Measurements from ENCODE around the gene CACNA1I. TPM values are rescaled to one million over a fixed set of nuclear protein-coding genes. Genes with fewer than 3 reads are reported as not detected.

CACNA1I gene
- polyA plus RNA-seq, 3 donors = 0.04 TPM; not detected in 2

DNA sequence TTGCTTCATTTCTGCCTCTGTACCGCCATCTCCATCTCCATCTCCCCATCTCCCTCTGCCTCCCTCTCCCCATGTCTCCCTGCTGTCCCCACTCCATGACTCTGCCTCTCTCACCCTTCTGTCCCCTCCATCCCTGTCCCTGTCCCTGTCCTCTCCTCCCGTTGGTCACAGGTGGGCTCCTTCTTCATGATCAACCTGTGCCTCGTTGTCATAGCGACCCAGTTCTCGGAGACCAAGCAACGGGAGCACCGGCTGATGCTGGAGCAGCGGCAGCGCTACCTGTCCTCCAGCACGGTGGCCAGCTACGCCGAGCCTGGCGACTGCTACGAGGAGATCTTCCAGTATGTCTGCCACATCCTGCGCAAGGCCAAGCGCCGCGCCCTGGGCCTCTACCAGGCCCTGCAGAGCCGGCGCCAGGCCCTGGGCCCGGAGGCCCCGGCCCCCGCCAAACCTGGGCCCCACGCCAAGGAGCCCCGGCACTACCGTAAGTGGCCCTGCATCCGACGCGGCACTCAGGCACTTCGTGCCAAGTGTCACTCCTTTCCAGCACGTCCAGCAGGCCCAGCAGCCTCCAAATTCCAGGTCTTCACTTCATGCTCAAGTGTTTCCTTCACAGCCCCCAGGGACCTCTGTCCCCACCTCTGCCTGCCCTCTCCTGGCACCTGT, 76.0 kb downstream of the CACNA1I start:
- H3K9ac ChIP-seq (ENCODE audit: insufficient read depth, low read length, poor library complexity, severe bottlenecking) = no peak overlapping the region
- no peak for DNase-seq
- H3K4me3 Mint-ChIP-seq = no peak overlapping the region
- no peak overlapping the region for H3K4me2 ChIP-seq (replicated peaks; ENCODE audit: extremely low read depth, low read length, poor library complexity, severe bottlenecking)
- no peaks in the 10 kb centered on the region for H3K36me3 ChIP-seq (replicated peaks in 1 of 2; ENCODE audit: control insufficient read depth in 1 of 2, insufficient read depth in 2 of 2, low read length in 2 of 2)
- H3K9me3 Mint-ChIP-seq = no peaks in the 10 kb centered on the region
- H3K27ac Mint-ChIP-seq = no peak overlapping the region
- H3K4me1 Mint-ChIP-seq = no peaks in the 10 kb centered on the region
- no peaks in the 10 kb centered on the region for H3K27me3 ChIP-seq (ENCODE audit: control insufficient read depth in 2 of 2, insufficient read depth in 2 of 2, low read length in 2 of 2)
- TF ChIP-seq CTCF (IDR thresholded peaks at IDR 0.05) = no peak
- no peak overlapping the region for H3K4me3 ChIP-seq (replicated peaks in 1 of 3; ENCODE audit: low read depth in 2 of 3, low read length in 3 of 3)
- H3K4me1 ChIP-seq (ENCODE audit: control insufficient read depth in 1 of 2, insufficient read depth in 2 of 2, low read length in 2 of 2) = no peaks in the 10 kb centered on the region
- H3K79me2 ChIP-seq (ENCODE audit: insufficient read depth, low read length) = no peaks in the 10 kb centered on the region
- no peak overlapping the region for H3K27ac ChIP-seq (ENCODE audit: low read depth in 1 of 2, low read length in 2 of 2)
- H3K36me3 Mint-ChIP-seq = no peaks in the 10 kb centered on the region
- H3K9me3 ChIP-seq (replicated peaks in 1 of 2; ENCODE audit: control insufficient read depth in 1 of 2, insufficient read depth in 1 of 2, low read length in 2 of 2) = no peaks in the 10 kb centered on the region
- no peak overlapping the region for H2AFZ ChIP-seq (ENCODE audit: insufficient read depth, low read depth, low read length, poor library complexity, severe bottlenecking)
- intact Hi-C loops (cut with micrococcal nuclease) = no loop called here
- 91% methylated on average over 30 of the region's 31 CpGs for WGBS (ENCODE audit: insufficient coverage)
- no peaks in the 10 kb centered on the region for H4K20me1 ChIP-seq (ENCODE audit: insufficient read depth, low read length)
- H3K27me3 Mint-ChIP-seq (ENCODE audit: low read depth in 3 of 3) = peaks cover 5 to 10% (median 7%) of the 10 kb centered on the region in 3 donors

DNA sequence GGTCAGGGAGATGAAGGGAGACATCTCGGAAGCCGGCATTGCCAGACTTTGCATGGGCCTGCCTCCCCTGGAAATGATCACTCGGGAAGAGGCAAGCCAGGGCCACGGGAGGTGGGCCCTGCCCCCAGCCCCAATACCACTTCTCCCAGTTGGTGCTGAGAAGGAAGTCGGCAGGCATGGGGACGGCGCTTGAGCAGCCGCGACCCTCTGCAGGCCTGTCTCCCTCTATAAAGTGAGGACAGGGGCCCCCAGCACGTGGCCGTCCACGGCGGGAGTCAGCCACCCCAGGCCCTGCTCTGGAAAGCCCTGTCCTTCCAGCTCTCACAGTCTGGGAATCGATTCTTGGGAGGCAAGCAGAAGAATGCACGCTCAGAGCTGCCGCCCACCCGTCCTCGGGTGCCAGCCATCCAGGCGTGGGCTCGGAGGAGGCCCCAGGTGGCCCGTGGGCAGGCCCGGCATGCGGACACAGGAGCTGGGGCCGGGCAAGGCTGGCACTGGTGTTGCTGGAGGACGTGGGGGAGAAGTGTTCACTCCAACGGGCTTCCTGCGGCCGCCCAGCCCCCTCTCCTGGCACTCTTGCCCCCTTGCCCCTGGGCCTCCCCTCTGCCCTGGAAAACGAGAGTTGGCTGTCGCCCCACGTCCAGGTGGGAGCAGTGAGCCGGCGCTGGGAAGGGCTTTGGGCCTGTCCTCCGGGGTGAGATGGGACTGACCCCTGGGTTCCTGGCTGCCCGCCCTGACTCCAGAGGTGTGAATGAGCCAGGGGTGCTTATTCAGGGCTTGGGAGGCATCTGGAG, 77.5 kb downstream of the CACNA1I start:
- no peak overlapping the region for H3K27ac ChIP-seq (ENCODE audit: low read depth in 1 of 2, low read length in 2 of 2)
- H3K36me3 ChIP-seq (replicated peaks in 1 of 2; ENCODE audit: control insufficient read depth in 1 of 2, insufficient read depth in 2 of 2, low read length in 2 of 2) = no peaks in the 10 kb centered on the region
- no peak overlapping the region for H3K4me3 Mint-ChIP-seq
- intact Hi-C loops (cut with micrococcal nuclease) = no loop called here
- 85% methylated on average over 35 of the region's 35 CpGs for WGBS (ENCODE audit: insufficient coverage)
- H3K9me3 ChIP-seq (replicated peaks in 1 of 2; ENCODE audit: control insufficient read depth in 1 of 2, insufficient read depth in 1 of 2, low read length in 2 of 2) = no peaks in the 10 kb centered on the region
- no peak overlapping the region for H3K9ac ChIP-seq (ENCODE audit: insufficient read depth, low read length, poor library complexity, severe bottlenecking)
- no peaks in the 10 kb centered on the region for H3K9me3 Mint-ChIP-seq
- H3K4me3 ChIP-seq (replicated peaks in 1 of 3; ENCODE audit: low read depth in 2 of 3, low read length in 3 of 3) = no peak overlapping the region
- no peaks in the 10 kb centered on the region for H3K4me1 ChIP-seq (ENCODE audit: control insufficient read depth in 1 of 2, insufficient read depth in 2 of 2, low read length in 2 of 2)
- DNase-seq = no peak
- no peaks in the 10 kb centered on the region for H3K4me1 Mint-ChIP-seq
- H3K27me3 ChIP-seq (ENCODE audit: control insufficient read depth in 2 of 2, insufficient read depth in 2 of 2, low read length in 2 of 2) = no peaks in the 10 kb centered on the region
- H3K27ac Mint-ChIP-seq = peak overlapping the region in 2 of 7 donors; percentile 41 to 63
- no peak for TF ChIP-seq CTCF (IDR thresholded peaks at IDR 0.05)
- H3K79me2 ChIP-seq (ENCODE audit: insufficient read depth, low read length) = no peaks in the 10 kb centered on the region
- peaks cover 1 to 5% (median 5%) of the 10 kb centered on the region in 3 donors for H3K27me3 Mint-ChIP-seq (ENCODE audit: low read depth in 3 of 3)
- no peak overlapping the region for H2AFZ ChIP-seq (ENCODE audit: insufficient read depth, low read depth, low read length, poor library complexity, severe bottlenecking)
- H4K20me1 ChIP-seq (ENCODE audit: insufficient read depth, low read length) = no peaks in the 10 kb centered on the region
- no peak overlapping the region for H3K4me2 ChIP-seq (replicated peaks; ENCODE audit: extremely low read depth, low read length, poor library complexity, severe bottlenecking)
- H3K36me3 Mint-ChIP-seq = no peaks in the 10 kb centered on the region
